Chondrocyte (in vitro differentiated cells): ENCODE measurements around the gene PLEKHG1. TPM values are rescaled to one million over a fixed set of nuclear protein-coding genes. Genes with fewer than 3 reads are reported as not detected.
A peak's percentile ranks its signal among the peaks of the same experiment; 100 is the strongest.

Experiments used
- DNase-seq: peaks from one replicate; pipeline ENCODE4 v3.0.0; 2021; ENCODE audit warnings: mixed read lengths, low spot score
- H3K27ac Mint-ChIP-seq: one replicate; pipeline ENCODE4 v1.8.0; 2021; ENCODE audit warnings: mild to moderate bottlenecking, moderate library complexity, mixed read lengths; ENCODE audit not compliant: unreplicated experiment
- H3K27me3 Mint-ChIP-seq: 2 replicates; pipeline ENCODE4 v1.8.0; 2021; ENCODE audit warnings: low read depth, mixed read lengths
- H3K36me3 Mint-ChIP-seq: 2 replicates; pipeline ENCODE4 v1.8.0; 2021; ENCODE audit warnings: low read depth, mixed read lengths
- H3K4me1 Mint-ChIP-seq: 2 replicates; pipeline ENCODE4 v1.8.0; 2021; ENCODE audit warnings: low read depth, mild to moderate bottlenecking, mixed read lengths
- H3K4me3 Mint-ChIP-seq: one replicate; pipeline ENCODE4 v1.8.0; 2021; ENCODE audit warnings: mild to moderate bottlenecking, moderate library complexity, mixed read lengths; ENCODE audit not compliant: unreplicated experiment
- H3K9me3 Mint-ChIP-seq: 2 replicates; pipeline ENCODE4 v1.8.0; 2021; ENCODE audit warnings: low read depth, mixed read lengths
- total RNA-seq: library from RNA; stranded (reverse); gene quantifications from 3 replicates; pipeline ENCODE4 v1.2.1, GENCODE V29; 2021
- TF ChIP-seq, protein P1 (sequence below): fragments of 200-600 bp; sonication (generic); IDR thresholded peaks from 2 replicates; pipeline ENCODE4 v1.5.0; 2021; ENCODE audit warnings: antibody characterized with exemption, mild to moderate bottlenecking, moderate library complexity

Gene PLEKHG1
- total RNA-seq, 1 donor from 2014 or later = 1.8 TPM

DNA sequence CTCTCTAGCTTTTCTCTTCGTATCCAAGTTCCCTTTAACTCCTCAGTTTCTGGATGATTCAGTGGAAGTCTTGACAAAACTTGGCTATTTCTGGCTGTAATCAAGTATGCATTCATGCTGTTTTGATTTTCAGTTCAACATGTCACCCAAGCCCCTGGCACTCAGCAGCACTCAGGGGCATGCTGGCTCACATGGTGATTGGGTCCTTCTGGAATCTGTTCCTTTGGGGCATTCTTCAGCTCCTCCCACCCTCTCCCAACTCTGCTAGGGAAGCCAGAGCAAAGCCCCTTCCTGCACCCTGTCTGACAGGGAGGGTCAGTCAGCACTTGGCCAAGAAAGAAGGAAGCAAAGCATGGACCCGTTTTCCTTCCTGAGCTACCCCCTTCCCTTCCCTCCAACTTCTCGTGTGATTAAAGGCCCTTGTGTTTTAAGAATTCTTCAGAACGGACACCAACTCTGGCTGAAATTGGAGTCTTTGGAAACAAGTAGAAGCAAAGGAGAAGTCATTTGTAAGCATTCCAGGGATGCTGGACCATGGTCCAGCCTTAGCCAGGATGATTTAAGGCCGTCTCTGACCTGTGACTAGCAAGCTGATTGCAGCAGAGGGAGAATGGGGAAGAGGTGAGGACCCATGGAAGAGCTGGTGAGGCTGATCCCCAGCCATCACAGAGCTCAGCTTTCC is 7.1 kb downstream of the PLEKHG1 start:
- H3K27me3 Mint-ChIP-seq = peaks cover 12% of the 10 kb centered on the region
- DNase-seq = no peak
- H3K9me3 Mint-ChIP-seq = no peaks in the 10 kb centered on the region
- H3K4me3 Mint-ChIP-seq = no peak overlapping the region
- peaks cover 7% of the 10 kb centered on the region for H3K4me1 Mint-ChIP-seq
- peak overlapping the region; percentile 15 for H3K27ac Mint-ChIP-seq
- TF ChIP-seq, protein P1, sequence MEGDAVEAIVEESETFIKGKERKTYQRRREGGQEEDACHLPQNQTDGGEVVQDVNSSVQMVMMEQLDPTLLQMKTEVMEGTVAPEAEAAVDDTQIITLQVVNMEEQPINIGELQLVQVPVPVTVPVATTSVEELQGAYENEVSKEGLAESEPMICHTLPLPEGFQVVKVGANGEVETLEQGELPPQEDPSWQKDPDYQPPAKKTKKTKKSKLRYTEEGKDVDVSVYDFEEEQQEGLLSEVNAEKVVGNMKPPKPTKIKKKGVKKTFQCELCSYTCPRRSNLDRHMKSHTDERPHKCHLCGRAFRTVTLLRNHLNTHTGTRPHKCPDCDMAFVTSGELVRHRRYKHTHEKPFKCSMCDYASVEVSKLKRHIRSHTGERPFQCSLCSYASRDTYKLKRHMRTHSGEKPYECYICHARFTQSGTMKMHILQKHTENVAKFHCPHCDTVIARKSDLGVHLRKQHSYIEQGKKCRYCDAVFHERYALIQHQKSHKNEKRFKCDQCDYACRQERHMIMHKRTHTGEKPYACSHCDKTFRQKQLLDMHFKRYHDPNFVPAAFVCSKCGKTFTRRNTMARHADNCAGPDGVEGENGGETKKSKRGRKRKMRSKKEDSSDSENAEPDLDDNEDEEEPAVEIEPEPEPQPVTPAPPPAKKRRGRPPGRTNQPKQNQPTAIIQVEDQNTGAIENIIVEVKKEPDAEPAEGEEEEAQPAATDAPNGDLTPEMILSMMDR = no peak
- H3K36me3 Mint-ChIP-seq = no peaks in the 10 kb centered on the region

DNA sequence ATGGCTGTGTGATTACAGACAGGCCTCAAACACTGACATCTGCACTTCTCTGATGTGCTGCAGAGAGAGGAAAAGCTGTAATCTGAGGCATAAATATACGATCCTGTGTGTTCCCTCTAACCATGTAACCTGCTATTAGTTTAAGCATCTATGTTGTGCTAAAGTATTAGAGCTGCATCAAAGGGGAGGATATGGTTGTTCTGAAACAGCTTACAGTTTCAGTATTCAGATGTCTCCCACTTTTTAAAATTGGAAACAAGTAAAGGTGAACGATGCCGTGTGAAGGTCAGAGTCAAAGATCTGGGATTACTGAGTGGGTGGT is 7.6 kb downstream of the PLEKHG1 start:
- Mint-ChIP-seq H3K9me3 (no peaks in the 10 kb centered on the region), H3K4me1 (peaks cover 7% of the 10 kb centered on the region), H3K27me3 (peaks cover 8% of the 10 kb centered on the region), H3K27ac (no peak overlapping the region), H3K4me3 (no peak overlapping the region), H3K36me3 (no peaks in the 10 kb centered on the region)
- TF ChIP-seq, protein P1 = no peak
- no peak for DNase-seq

DNA sequence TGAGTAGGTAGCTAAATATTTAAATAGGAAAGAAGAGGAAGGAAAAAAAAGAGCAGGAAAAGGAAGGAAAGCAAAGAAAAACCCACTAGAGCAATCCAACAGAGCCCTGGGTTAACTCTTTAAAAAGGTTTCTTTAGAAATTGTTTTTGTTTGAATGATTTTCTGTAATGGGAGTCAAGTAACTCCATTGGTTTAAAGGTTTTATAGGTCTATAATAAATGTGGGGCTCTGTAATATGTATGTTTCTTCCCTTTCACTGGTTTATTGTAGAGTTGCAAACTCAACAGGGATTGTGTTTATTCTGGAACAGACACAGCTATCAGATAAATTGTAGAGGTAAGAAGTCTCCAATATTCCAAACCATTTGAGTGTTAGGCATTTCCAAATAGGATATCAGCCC is 10.9 kb downstream of the PLEKHG1 start:
- H3K4me3 Mint-ChIP-seq = no peak overlapping the region
- H3K4me1 Mint-ChIP-seq = peaks cover 7% of the 10 kb centered on the region
- no peak overlapping the region for H3K27ac Mint-ChIP-seq
- TF ChIP-seq, protein P1 = no peak
- no peaks in the 10 kb centered on the region for H3K36me3 Mint-ChIP-seq
- peaks cover 12% of the 10 kb centered on the region for H3K27me3 Mint-ChIP-seq
- H3K9me3 Mint-ChIP-seq = no peaks in the 10 kb centered on the region
- DNase-seq = no peak

DNA sequence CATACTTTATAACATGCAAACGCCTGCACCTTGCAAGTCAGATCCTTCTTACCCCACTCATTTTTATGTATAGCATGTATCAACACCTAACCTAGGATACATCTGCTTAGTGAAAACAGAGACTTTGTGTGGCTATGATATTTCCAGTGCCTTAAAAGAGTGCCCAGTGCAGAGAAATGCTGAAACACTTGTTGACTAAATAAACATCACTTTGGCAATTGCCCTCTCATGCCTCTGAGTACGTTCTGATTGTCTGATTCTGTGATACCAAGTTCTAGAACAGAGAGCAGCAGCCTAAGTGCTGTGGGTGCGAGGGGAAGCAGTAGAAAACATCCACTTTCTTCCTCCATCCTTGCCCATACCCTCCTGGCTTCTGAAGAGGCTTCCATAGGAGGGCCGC is 13.6 kb downstream of the PLEKHG1 start:
- TF ChIP-seq, protein P1 = no peak
- no peaks in the 10 kb centered on the region for H3K9me3 Mint-ChIP-seq
- no peak overlapping the region for H3K4me3 Mint-ChIP-seq
- DNase-seq = no peak
- no peaks in the 10 kb centered on the region for H3K36me3 Mint-ChIP-seq
- H3K27ac Mint-ChIP-seq = no peak overlapping the region
- peaks cover 12% of the 10 kb centered on the region for H3K27me3 Mint-ChIP-seq
- no peaks in the 10 kb centered on the region for H3K4me1 Mint-ChIP-seq

DNA sequence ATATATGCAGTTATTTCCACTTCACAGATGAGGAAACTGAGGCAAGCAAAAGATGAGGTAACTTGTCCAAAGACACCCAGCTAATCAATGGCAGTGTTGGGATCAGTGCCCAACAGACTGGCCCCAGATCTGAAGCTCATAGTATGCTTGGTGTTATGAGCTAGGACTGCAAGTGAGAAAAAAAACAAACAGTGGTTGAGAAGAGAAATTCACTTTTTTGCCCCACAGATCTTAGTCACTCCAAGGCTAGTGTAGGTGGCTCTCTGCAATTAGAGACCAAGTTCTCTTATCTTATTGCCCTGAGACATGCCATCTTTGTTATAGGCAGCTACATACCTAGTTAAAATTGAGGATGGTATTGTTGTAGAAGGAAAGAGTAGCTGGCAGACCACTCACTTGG is 16.3 kb downstream of the PLEKHG1 start:
- no peak overlapping the region for H3K27ac Mint-ChIP-seq
- no peak for DNase-seq
- peaks cover 8% of the 10 kb centered on the region for H3K27me3 Mint-ChIP-seq
- peaks cover 5% of the 10 kb centered on the region for H3K4me1 Mint-ChIP-seq
- TF ChIP-seq, protein P1 = no peak
- H3K4me3 Mint-ChIP-seq = no peak overlapping the region
- H3K36me3 Mint-ChIP-seq = no peaks in the 10 kb centered on the region
- H3K9me3 Mint-ChIP-seq = no peaks in the 10 kb centered on the region
